Panc1 (cell line): ENCODE results near the gene UMAD1. TPM values are rescaled to one million over a fixed set of nuclear protein-coding genes. Genes with fewer than 3 reads are reported as not detected.

Experiments
- ATAC-seq: fragments of 200-7000 bp; cut with Tn5 transposase; 2 replicates; pipeline ENCODE4 v1.9.1; 2020; ENCODE audit warnings: mild to moderate bottlenecking, moderate library complexity
- BruUV-seq: library from RNA; stranded (reverse); fragments of 400-500 nt; replicated peaks from 2 replicates; lab custom pipeline; 2021; lab: Mats Ljungman, UMichigan
- CTCF ChIA-PET: fragments of 300-600 bp; sonication (Branson Sonifier 250); formaldehyde crosslinking; loops from one replicate; lab custom pipeline; 2022; ENCODE audit warnings: antibody characterized with exemption; lab: Charles Lee
- POLR2A ChIA-PET: fragments of 300-600 bp; sonication (Branson Sonifier 250); formaldehyde crosslinking; loops from one replicate; lab custom pipeline; 2022; ENCODE audit warnings: antibody characterized with exemption; lab: Charles Lee
- DNase-seq: peaks from one replicate; pipeline ENCODE4 v3.0.0-alpha.2; 2010; ENCODE audit warnings: low read depth, low spot score
- H3K27ac ChIP-seq: 2 replicates; pipeline ENCODE4 v1.5.1; 2011; ENCODE audit warnings: mild to moderate bottlenecking, low read length, inconsistent platforms
- H3K27me3 ChIP-seq: fragments of 200-500 bp; sonication (Bioruptor generic); 2 replicates; pipeline ENCODE4 v1.6.0; 2014; ENCODE audit warnings: low read length, inconsistent platforms; ENCODE audit not compliant: control insufficient read depth, insufficient read depth
- H3K36me3 ChIP-seq: fragments of 200-500 bp; sonication (Bioruptor generic); 2 replicates; pipeline ENCODE4 v1.5.1; 2014; ENCODE audit warnings: inconsistent platforms, mild to moderate bottlenecking, low read length, moderate library complexity; ENCODE audit not compliant: control insufficient read depth, insufficient read depth
- H3K4me1 ChIP-seq: 2 replicates; pipeline ENCODE4 v1.5.1; 2011; ENCODE audit warnings: inconsistent platforms, mild to moderate bottlenecking, low read length, moderate library complexity; ENCODE audit not compliant: control insufficient read depth, insufficient read depth
- H3K4me3 ChIP-seq, 2 experiments: 2 replicates each; pipeline ENCODE4 v1.5.1; 2011 to 2012; ENCODE audit warnings: low read depth in 2 of 2, low read length in 2 of 2, mild to moderate bottlenecking in 2 of 2, inconsistent platforms in 1 of 2, moderate library complexity in 1 of 2
- H3K9me3 ChIP-seq: fragments of 200-500 bp; sonication (Bioruptor generic); 2 replicates; pipeline ENCODE4 v1.5.1; 2014; ENCODE audit warnings: low read depth, mild to moderate bottlenecking, inconsistent platforms, low read length, moderate library complexity; ENCODE audit not compliant: control insufficient read depth, insufficient read depth
- CTCF ChIP-seq: fragments of 450-650 bp; IDR thresholded peaks from 2 replicates; pipeline ENCODE4 v1.5.1; 2017; ENCODE audit warnings: mild to moderate bottlenecking
- POLR2AphosphoS5 ChIP-seq: IDR thresholded peaks from 2 replicates; pipeline ENCODE4 v1.6.1; 2012; ENCODE audit warnings: mild to moderate bottlenecking, low read depth, low read length, moderate library complexity
- REST ChIP-seq, 2 experiments: IDR thresholded peaks; 2 replicates each; pipeline ENCODE4 v1.6.1; 2011 to 2012; ENCODE audit warnings: low read depth in 2 of 2, control low read depth in 1 of 2, low read length in 1 of 2, mild to moderate bottlenecking in 1 of 2, moderate library complexity in 1 of 2; ENCODE audit not compliant: insufficient read depth in 1 of 2
- SIN3A ChIP-seq: IDR thresholded peaks from 2 replicates; pipeline ENCODE4 v1.6.1; 2012; ENCODE audit warnings: low read depth, mild to moderate bottlenecking, low read length, moderate library complexity, borderline replicate concordance; ENCODE audit not compliant: insufficient read depth
- TCF7L2 ChIP-seq: IDR thresholded peaks from 2 replicates; pipeline ENCODE4 v1.6.1; 2011; ENCODE audit warnings: mild to moderate bottlenecking, low read depth, low read length, inconsistent platforms
- in situ Hi-C: cut with HindIII; loops from 2 replicates; pipeline ENCODE4 v1.10.0; 2016; ENCODE audit warnings: low sequenced_read_pairs, low pct_unique_long_range_greater_than_20kb
- intact Hi-C: fragments of 100-400 bp; cut with micrococcal nuclease; formaldehyde crosslinking; loops from one replicate; pipeline ENCODE4 v1.10.0; 2022; ENCODE audit not compliant: unreplicated experiment
- total RNA-seq: library from RNA; stranded (reverse); gene quantifications from one replicate; pipeline ENCODE4 v1.2.1, GENCODE V29; 2021; ENCODE audit not compliant: unreplicated experiment

Gene UMAD1
- total RNA-seq, 1 experiment from 2014 or later, result 19.9 TPM

GRCh38 chr7:7897509-7897908 lies 257.0 kb downstream of the UMAD1 start:
- no peak for DNase-seq
- ATAC-seq, result no peak
- Histone ChIP-seq H3K27ac (no peak overlapping the region), H3K4me1 (no peaks in the 10 kb centered on the region), H3K9me3 (no peaks in the 10 kb centered on the region), H3K27me3 (no peaks in the 10 kb centered on the region), H3K4me3 (no peak overlapping the region), H3K36me3 (no peaks in the 10 kb centered on the region)
- ChIA-PET CTCF (no interaction called here), POLR2A (no interaction called here)
- TF ChIP-seq REST (IDR thresholded peaks at IDR 0.05; ENCODE audit: insufficient read depth in 1 of 2, low read depth in 2 of 2, low read length in 1 of 2) (no peak), POLR2AphosphoS5 (no peak), SIN3A (no peak), CTCF (no peak), TCF7L2 (no peak)
- intact Hi-C loops, result no loop called here
- in situ Hi-C loops, result no loop called here
- no TSS peak for BruUV-seq

DNA sequence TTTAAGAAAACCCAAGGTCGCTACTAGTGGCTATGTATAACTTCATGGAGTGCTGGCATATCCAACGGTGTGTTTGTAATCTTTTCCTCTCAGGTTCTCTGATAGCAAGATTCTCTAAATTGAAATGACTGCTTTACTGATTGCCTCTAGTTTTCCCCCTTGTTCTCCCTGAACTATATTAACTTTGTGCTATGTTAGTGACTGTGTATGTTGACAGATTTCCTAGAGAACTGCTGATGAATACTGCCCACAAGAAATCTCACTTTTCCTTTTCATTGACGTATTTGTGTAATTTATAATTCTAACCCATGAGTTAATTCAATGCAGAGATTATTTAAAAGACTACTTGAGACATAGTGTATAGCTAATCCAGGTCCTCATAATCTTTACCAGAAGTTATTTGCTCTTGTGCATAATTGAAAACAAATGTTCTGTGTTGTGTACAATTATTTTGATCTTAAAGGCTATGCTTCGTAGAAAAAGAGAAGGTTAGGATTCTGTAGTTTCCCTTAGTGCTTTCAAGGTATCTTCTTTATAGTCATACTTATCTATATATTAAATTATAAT lies 257.5 kb downstream of the UMAD1 start:
- DNase-seq, result no peak
- no peaks in the 10 kb centered on the region for H3K27me3 ChIP-seq
- no peaks in the 10 kb centered on the region for H3K36me3 ChIP-seq
- no peak overlapping the region for H3K27ac ChIP-seq
- intact Hi-C loops, result no loop called here
- H3K4me1 ChIP-seq, result no peaks in the 10 kb centered on the region
- no peaks in the 10 kb centered on the region for H3K9me3 ChIP-seq
- CTCF ChIA-PET, result no interaction called here
- no TSS peak for BruUV-seq
- no peak for TF ChIP-seq SIN3A
- no peak for TF ChIP-seq TCF7L2
- no peak for TF ChIP-seq REST (IDR thresholded peaks at IDR 0.05; ENCODE audit: insufficient read depth in 1 of 2, low read depth in 2 of 2, low read length in 1 of 2)
- TF ChIP-seq CTCF, result no peak
- TF ChIP-seq POLR2AphosphoS5, result no peak
- in situ Hi-C loops, result no loop called here
- no peak overlapping the region for H3K4me3 ChIP-seq
- POLR2A ChIA-PET, result no interaction called here
- no peak for ATAC-seq
